ENCODE results near the gene SLC35E1. TPM values are rescaled to one million over a fixed set of nuclear protein-coding genes. Genes with fewer than 3 reads are reported as not detected.
A peak's percentile ranks its signal among the peaks of the same experiment; 100 is the strongest.

Gene SLC35E1
- total and polyA plus RNA-seq, 2 of the 4 experiments (the other 2 are of a cell fraction): 22.6 to 38.0 TPM

- H3K9me1 ChIP-seq (ENCODE audit: insufficient read depth, low read length): peaks cover 29% of the 10 kb centered on the region
- H3K27ac ChIP-seq (ENCODE audit: insufficient read depth, low read length): no peak overlapping the region
- 0 out of 2 replicates have a peak overlapping the region, but pooled peaks have one; percentile 24 for H3K23ac ChIP-seq (ENCODE audit: low read depth, low read length)
- H3K14ac ChIP-seq (replicated peaks; ENCODE audit: low read depth, low read length): no peak overlapping the region
- no peak overlapping the region for H3K9ac ChIP-seq (ENCODE audit: low read depth, low read length)
- ATAC-seq (ENCODE audit: low read depth): no peak
- dilution Hi-C loops (cut with HindIII; ENCODE audit: low sequenced_read_pairs, unreplicated experiment) (no loop called here), intact Hi-C loops (cut with micrococcal nuclease) (loop anchor here (5.0 kb wide), 1 partner anchor 53 kb away; the partner anchor contains the start of gene MED26), in situ Hi-C loops (cut with MboI; ENCODE audit: low sequenced_read_pairs) (no loop called here)
- H3K4me2 ChIP-seq (ENCODE audit: low read depth, low read length): 0 out of 2 replicates have a peak overlapping the region, but pooled peaks have one; percentile 12
- no peak overlapping the region for H2AK9ac ChIP-seq (replicated peaks; ENCODE audit: low read depth, low read length, poor library complexity)
- no peak for DNase-seq
- H3K56ac ChIP-seq (ENCODE audit: extremely low read depth, insufficient read depth, low read length): no peak overlapping the region
- peaks cover 48% of the 10 kb centered on the region for H4K20me1 ChIP-seq (ENCODE audit: insufficient read depth, low read length)
- H2BK120ac ChIP-seq (ENCODE audit: low read depth, low read length): no peak overlapping the region
- peaks cover 34 to 85% of the 10 kb centered on the region in 2 experiments for H3K79me1 ChIP-seq (ENCODE audit: low read depth in 1 of 2, low read length in 2 of 2)
- no TSS peak for BruUV-seq (replicated peaks)
- H3K4me3 ChIP-seq (ENCODE audit: insufficient read depth, low read depth, low read length): no peak overlapping the region
- POLR2A ChIA-PET (ENCODE audit: unreplicated experiment): no interaction called here
- H4K8ac ChIP-seq (ENCODE audit: low read depth in 2 of 2, low read length in 2 of 2): no peak overlapping the region
- H3K9me3 ChIP-seq (ENCODE audit: control insufficient read depth, insufficient read depth, low read length): no peaks in the 10 kb centered on the region
- peaks cover 10% of the 10 kb centered on the region for H3K4me1 ChIP-seq (ENCODE audit: control insufficient read depth, insufficient read depth, low read length)
- no peak overlapping the region for H2BK5ac ChIP-seq (ENCODE audit: low read depth, low read length, poor library complexity, severe bottlenecking)
- no peak overlapping the region for H2BK20ac ChIP-seq (ENCODE audit: low read depth, low read length)
- H3K4ac ChIP-seq (ENCODE audit: low read depth, low read length): no peak overlapping the region; the same call in 1 of the 2 replicates
- TF ChIP-seq CEBPB (IDR thresholded peaks at IDR 0.05; ENCODE audit: low read depth, low read length) (no peak), RAD21 (IDR thresholded peaks at IDR 0.05; ENCODE audit: low read length) (no peak), CHD1 (IDR thresholded peaks at IDR 0.05; ENCODE audit: low read depth, low read length) (no peak)
- H3K27me3 ChIP-seq (ENCODE audit: control insufficient read depth, insufficient read depth, low read length): no peaks in the 10 kb centered on the region
- H3K18ac ChIP-seq (ENCODE audit: low read depth, low read length): no peak overlapping the region
- H4K91ac ChIP-seq (ENCODE audit: insufficient read depth, low read depth, low read length): no peak overlapping the region
- no peak overlapping the region for H4K5ac ChIP-seq (ENCODE audit: low read depth, low read length)
- no peak overlapping the region for H2BK15ac ChIP-seq (ENCODE audit: low read depth, low read length)
- peaks cover 36% of the 10 kb centered on the region for H3K36me3 ChIP-seq (ENCODE audit: control insufficient read depth, insufficient read depth, low read length)
- no peak overlapping the region for H2AFZ ChIP-seq (replicated peaks; ENCODE audit: low read length, poor library complexity)
- CTCF ChIA-PET: no interaction called here
- no peak overlapping the region for H2AK5ac ChIP-seq (ENCODE audit: low read depth, low read length)
Observed at GRCh38 chr19:16573925-16574324, 1.7 kb upstream of the SLC35E1 start.

Measured in IMR-90 (cell line).